ENCODE data around the gene CCSER2. TPM values are rescaled to one million over a fixed set of nuclear protein-coding genes. Genes with fewer than 3 reads are reported as not detected.

Gene CCSER2
- polyA plus RNA-seq, 1 donor (not counting 4 experiments of a cell fraction or from before 2014, with no cell fraction given): 26.7 TPM

DNA sequence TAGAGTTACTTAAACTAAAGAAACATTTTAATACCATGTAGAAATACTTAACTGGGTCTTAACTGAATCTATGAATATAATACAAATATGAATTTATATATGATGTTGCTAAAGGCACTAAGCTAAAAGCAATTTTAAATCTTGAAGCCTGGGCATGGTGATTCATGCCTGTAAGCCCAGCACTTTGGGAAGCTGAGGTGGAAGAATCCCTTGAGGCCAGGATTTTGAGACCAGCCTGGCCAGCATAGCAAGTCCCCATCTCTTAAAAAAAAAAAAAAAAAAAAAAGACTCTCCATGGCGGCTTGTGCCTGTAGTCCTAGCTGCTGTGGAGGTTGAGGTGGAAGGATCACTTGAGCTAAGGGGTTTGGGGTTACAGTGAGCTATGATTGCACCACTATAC is 95.3 kb downstream of the CCSER2 start:
- no peak for FAIRE-seq

DNA sequence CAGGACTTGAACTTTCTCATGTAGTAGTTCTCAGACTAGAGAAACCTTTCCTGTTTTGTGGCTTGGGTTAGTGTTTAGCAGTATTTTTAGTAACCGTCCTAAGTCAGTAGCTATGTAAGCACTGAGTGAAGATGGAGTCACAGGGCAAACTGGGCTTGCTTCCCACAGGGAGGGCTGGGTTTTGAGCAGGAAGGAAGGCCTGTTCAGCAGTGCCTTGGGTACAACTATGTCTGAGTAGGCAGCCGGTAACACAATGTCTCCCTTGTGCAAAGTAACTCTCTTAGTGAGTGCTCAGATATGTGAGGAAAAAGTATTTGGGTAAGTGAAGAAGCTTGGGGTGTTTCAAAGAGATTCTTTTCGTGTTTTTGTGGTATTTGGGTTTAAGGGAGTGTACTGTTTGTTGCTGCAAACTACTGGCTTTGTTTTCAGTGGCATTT is 96.4 kb downstream of the CCSER2 start:
- Histone ChIP-seq H3K9me1 (ENCODE audit: control insufficient read depth, extremely low read depth, insufficient read depth, low read length) (peaks cover 2% of the 10 kb centered on the region), H3K9me3 (ENCODE audit: control insufficient read depth, low read depth, low read length) (no peaks in the 10 kb centered on the region), H4K20me1 (ENCODE audit: control insufficient read depth, extremely low read depth, insufficient read depth, low read length) (no peaks in the 10 kb centered on the region), H3K36me3 (ENCODE audit: control insufficient read depth in 2 of 2, extremely low read depth in 1 of 2, insufficient read depth in 2 of 2, low read length in 2 of 2) (peaks cover 0 to 2% of the 10 kb centered on the region in 2 experiments), H3K4me1 (ENCODE audit: control insufficient read depth, extremely low read depth, insufficient read depth, low read length) (peaks cover 15% of the 10 kb centered on the region), H3K4me3 (ENCODE audit: control insufficient read depth in 2 of 3, extremely low read depth in 1 of 3, insufficient read depth in 2 of 3, low read depth in 1 of 3, low read length in 3 of 3) (peak overlapping the region in 1 of 3 experiments; percentile 10), H3K4me2 (ENCODE audit: control insufficient read depth, extremely low read depth, insufficient read depth, low read depth, low read length) (peak overlapping the region; percentile 52), H3K27me3 (ENCODE audit: control insufficient read depth, extremely low read depth, insufficient read depth, low read length) (no peaks in the 10 kb centered on the region), H2AFZ (ENCODE audit: control insufficient read depth, low read length) (peak overlapping the region; percentile 11), H3K79me2 (ENCODE audit: control insufficient read depth, insufficient read depth, low read length) (peaks cover 11% of the 10 kb centered on the region), H3K27ac (ENCODE audit: control insufficient read depth, insufficient read depth, low read length) (peak overlapping the region; percentile 66), H3K9ac (ENCODE audit: control insufficient read depth, extremely low read depth, insufficient read depth, low read length) (peak overlapping the region; percentile 39)
- dilution Hi-C loops (cut with MboI; ENCODE audit: extremely low pct_ligation_motif_present, low sequenced_read_pairs): no loop called here
- FAIRE-seq: peak; percentile 97
- TF ChIP-seq EZH2 (IDR thresholded peaks at IDR 0.05; ENCODE audit: low read length): no peak
- TF ChIP-seq, protein P1, sequence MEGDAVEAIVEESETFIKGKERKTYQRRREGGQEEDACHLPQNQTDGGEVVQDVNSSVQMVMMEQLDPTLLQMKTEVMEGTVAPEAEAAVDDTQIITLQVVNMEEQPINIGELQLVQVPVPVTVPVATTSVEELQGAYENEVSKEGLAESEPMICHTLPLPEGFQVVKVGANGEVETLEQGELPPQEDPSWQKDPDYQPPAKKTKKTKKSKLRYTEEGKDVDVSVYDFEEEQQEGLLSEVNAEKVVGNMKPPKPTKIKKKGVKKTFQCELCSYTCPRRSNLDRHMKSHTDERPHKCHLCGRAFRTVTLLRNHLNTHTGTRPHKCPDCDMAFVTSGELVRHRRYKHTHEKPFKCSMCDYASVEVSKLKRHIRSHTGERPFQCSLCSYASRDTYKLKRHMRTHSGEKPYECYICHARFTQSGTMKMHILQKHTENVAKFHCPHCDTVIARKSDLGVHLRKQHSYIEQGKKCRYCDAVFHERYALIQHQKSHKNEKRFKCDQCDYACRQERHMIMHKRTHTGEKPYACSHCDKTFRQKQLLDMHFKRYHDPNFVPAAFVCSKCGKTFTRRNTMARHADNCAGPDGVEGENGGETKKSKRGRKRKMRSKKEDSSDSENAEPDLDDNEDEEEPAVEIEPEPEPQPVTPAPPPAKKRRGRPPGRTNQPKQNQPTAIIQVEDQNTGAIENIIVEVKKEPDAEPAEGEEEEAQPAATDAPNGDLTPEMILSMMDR (optimal IDR thresholded peaks at IDR 0.05 in 1 of 3, IDR thresholded peaks at IDR 0.05 in 1 of 3, conservative IDR thresholded peaks at IDR 0.05 in 1 of 3; ENCODE audit: extremely low read depth in 1 of 3, insufficient read depth in 2 of 3, low read length in 3 of 3): no peak
- peak; percentile 49 for DNase-seq (ENCODE audit: low read depth, low spot score)

More for the DNA sequence above, 95.3 kb downstream of the CCSER2 start:
- H3K4me1 ChIP-seq (ENCODE audit: control insufficient read depth, extremely low read depth, insufficient read depth, low read length): peaks cover 15% of the 10 kb centered on the region
- H3K27ac ChIP-seq (ENCODE audit: control insufficient read depth, insufficient read depth, low read length): no peak overlapping the region
- dilution Hi-C loops (cut with MboI; ENCODE audit: extremely low pct_ligation_motif_present, low sequenced_read_pairs): no loop called here
- H3K27me3 ChIP-seq (ENCODE audit: control insufficient read depth, extremely low read depth, insufficient read depth, low read length): no peaks in the 10 kb centered on the region
- no peak for DNase-seq (ENCODE audit: low read depth, low spot score)
- no peak overlapping the region for H3K9ac ChIP-seq (ENCODE audit: control insufficient read depth, extremely low read depth, insufficient read depth, low read length)
- TF ChIP-seq, protein P1 (optimal IDR thresholded peaks at IDR 0.05 in 1 of 3, IDR thresholded peaks at IDR 0.05 in 1 of 3, conservative IDR thresholded peaks at IDR 0.05 in 1 of 3; ENCODE audit: extremely low read depth in 1 of 3, insufficient read depth in 2 of 3, low read length in 3 of 3): no peak
- TF ChIP-seq EZH2 (IDR thresholded peaks at IDR 0.05; ENCODE audit: low read length): no peak
- no peak overlapping the region for H2AFZ ChIP-seq (ENCODE audit: control insufficient read depth, low read length)
- no peaks in the 10 kb centered on the region for H3K9me3 ChIP-seq (ENCODE audit: control insufficient read depth, low read depth, low read length)
- H3K36me3 ChIP-seq (ENCODE audit: control insufficient read depth in 2 of 2, extremely low read depth in 1 of 2, insufficient read depth in 2 of 2, low read length in 2 of 2): peaks cover 0 to 2% of the 10 kb centered on the region in 2 experiments
- H3K4me3 ChIP-seq (ENCODE audit: control insufficient read depth in 2 of 3, extremely low read depth in 1 of 3, insufficient read depth in 2 of 3, low read depth in 1 of 3, low read length in 3 of 3): no peak overlapping the region
- H3K9me1 ChIP-seq (ENCODE audit: control insufficient read depth, extremely low read depth, insufficient read depth, low read length): peaks cover 2% of the 10 kb centered on the region
- no peak overlapping the region for H3K4me2 ChIP-seq (ENCODE audit: control insufficient read depth, extremely low read depth, insufficient read depth, low read depth, low read length)
- no peaks in the 10 kb centered on the region for H4K20me1 ChIP-seq (ENCODE audit: control insufficient read depth, extremely low read depth, insufficient read depth, low read length)
- H3K79me2 ChIP-seq (ENCODE audit: control insufficient read depth, insufficient read depth, low read length): peaks cover 9% of the 10 kb centered on the region
